NCI-H2196 (cell line): ENCODE data around the gene MRTFB.
"Not testable (repeated sequence)": the region's sequence is repeated elsewhere in the genome, so short reads cannot be mapped to it uniquely, and the experiment has no call there.

ENCODE experiments used
- DNase-seq: peaks from one replicate; lab custom pipeline; 2025; ENCODE audit not compliant: unreplicated experiment; lab: John Stamatoyannopoulos, UW

MRTFB gene

GRCh38 chr16:14182999-14183398 lies 111.9 kb downstream of the MRTFB start:
- no peak for DNase-seq

- not testable (repeated sequence) for DNase-seq
Observed at GRCh38 chr16:14183962-14184361, 112.8 kb downstream of the MRTFB start.

- peak; percentile 68 for DNase-seq
Observed at GRCh38 chr16:14186007-14186794, 115.1 kb downstream of the MRTFB start.

GRCh38 chr16:14186795-14187221 lies 115.7 kb downstream of the MRTFB start:
- DNase-seq: no peak

- DNase-seq: peak; percentile 66
Observed at GRCh38 chr16:14187517-14188338, 116.6 kb downstream of the MRTFB start.

GRCh38 chr16:14193316-14193871 lies 122.3 kb downstream of the MRTFB start:
- DNase-seq: peak; percentile 80

- DNase-seq: peak; percentile 22
Observed at GRCh38 chr16:14194721-14195120, 123.6 kb downstream of the MRTFB start.

GRCh38 chr16:14196011-14196410 lies 124.9 kb downstream of the MRTFB start:
- DNase-seq: no peak

GRCh38 chr16:14196539-14196938 lies 125.4 kb downstream of the MRTFB start:
- no peak for DNase-seq

GRCh38 chr16:14198012-14198411 lies 126.9 kb downstream of the MRTFB start:
- DNase-seq: no peak

GRCh38 chr16:14198572-14198971 lies 127.5 kb downstream of the MRTFB start:
- DNase-seq: no peak

- no peak for DNase-seq
Observed at GRCh38 chr16:14199199-14199598, 128.1 kb downstream of the MRTFB start.

- no peak for DNase-seq
Observed at GRCh38 chr16:14199624-14200023, 128.5 kb downstream of the MRTFB start.

- no peak for DNase-seq
Observed at GRCh38 chr16:14202095-14202494, 131.0 kb downstream of the MRTFB start.

GRCh38 chr16:14202697-14203096 lies 131.6 kb downstream of the MRTFB start:
- DNase-seq: peak; percentile 81

- DNase-seq: peak; percentile 38
Observed at GRCh38 chr16:14203166-14203565, 132.0 kb downstream of the MRTFB start.

GRCh38 chr16:14205666-14206065 lies 134.5 kb downstream of the MRTFB start:
- DNase-seq: no peak

GRCh38 chr16:14211856-14212543 lies 140.9 kb downstream of the MRTFB start:
- DNase-seq: no peak

GRCh38 chr16:14215941-14216340 lies 144.8 kb downstream of the MRTFB start:
- DNase-seq: no peak

GRCh38 chr16:14219983-14220382 lies 148.9 kb downstream of the MRTFB start:
- DNase-seq: no peak

GRCh38 chr16:14223632-14224031 lies 152.5 kb downstream of the MRTFB start:
- DNase-seq: no peak
